ENCODE data around the gene KIF7.

KIF7 gene

GRCh38 chr15:89646416-89647141, 8.7 kb downstream of the KIF7 start:
- DNase-seq: no peak

GRCh38 chr15:89645680-89646079, 9.6 kb downstream of the KIF7 start:
- DNase-seq: no peak

- DNase-seq: no peak
These were observed 13.2 kb downstream of the KIF7 start for GRCh38 chr15:89642106-89642505.

- no peak for DNase-seq
These were observed 14.2 kb downstream of the KIF7 start for GRCh38 chr15:89641053-89641452.

- no peak for DNase-seq
These were observed 15.0 kb downstream of the KIF7 start for GRCh38 chr15:89640245-89640644.

GRCh38 chr15:89633585-89633984, 21.7 kb downstream of the KIF7 start:
- DNase-seq: no peak

- DNase-seq: no peak
These were observed 22.5 kb downstream of the KIF7 start for GRCh38 chr15:89632563-89633430.

- DNase-seq: no peak
These were observed 23.4 kb downstream of the KIF7 start for GRCh38 chr15:89631902-89632264.

- DNase-seq: no peak
These were observed 24.0 kb downstream of the KIF7 start for GRCh38 chr15:89630974-89631901.

- no peak for DNase-seq
These were observed 25.0 kb downstream of the KIF7 start for GRCh38 chr15:89630260-89630659.

GRCh38 chr15:89629829-89630228, 25.4 kb downstream of the KIF7 start:
- DNase-seq: no peak

GRCh38 chr15:89628806-89629715, 26.2 kb downstream of the KIF7 start:
- DNase-seq: no peak

GRCh38 chr15:89628301-89628700, 27.0 kb downstream of the KIF7 start:
- no peak for DNase-seq

- no peak for DNase-seq
These were observed 27.9 kb downstream of the KIF7 start for GRCh38 chr15:89627256-89627970.

GRCh38 chr15:89625716-89626115, 29.6 kb downstream of the KIF7 start:
- DNase-seq: no peak

GRCh38 chr15:89623165-89623564, 32.1 kb downstream of the KIF7 start:
- DNase-seq: no peak

- no peak for DNase-seq
These were observed 33.7 kb downstream of the KIF7 start for GRCh38 chr15:89621547-89621946.

GRCh38 chr15:89616228-89616627, 39.0 kb downstream of the KIF7 start:
- DNase-seq: no peak

GRCh38 chr15:89615135-89615534, 40.1 kb downstream of the KIF7 start:
- DNase-seq: no peak

GRCh38 chr15:89614164-89614563, 41.1 kb downstream of the KIF7 start:
- no peak for DNase-seq

- DNase-seq: no peak
These were observed 42.2 kb downstream of the KIF7 start for GRCh38 chr15:89613031-89613430.
